Measurements from ENCODE around the gene EPS8L2.

The EPS8L2 gene

DNA sequence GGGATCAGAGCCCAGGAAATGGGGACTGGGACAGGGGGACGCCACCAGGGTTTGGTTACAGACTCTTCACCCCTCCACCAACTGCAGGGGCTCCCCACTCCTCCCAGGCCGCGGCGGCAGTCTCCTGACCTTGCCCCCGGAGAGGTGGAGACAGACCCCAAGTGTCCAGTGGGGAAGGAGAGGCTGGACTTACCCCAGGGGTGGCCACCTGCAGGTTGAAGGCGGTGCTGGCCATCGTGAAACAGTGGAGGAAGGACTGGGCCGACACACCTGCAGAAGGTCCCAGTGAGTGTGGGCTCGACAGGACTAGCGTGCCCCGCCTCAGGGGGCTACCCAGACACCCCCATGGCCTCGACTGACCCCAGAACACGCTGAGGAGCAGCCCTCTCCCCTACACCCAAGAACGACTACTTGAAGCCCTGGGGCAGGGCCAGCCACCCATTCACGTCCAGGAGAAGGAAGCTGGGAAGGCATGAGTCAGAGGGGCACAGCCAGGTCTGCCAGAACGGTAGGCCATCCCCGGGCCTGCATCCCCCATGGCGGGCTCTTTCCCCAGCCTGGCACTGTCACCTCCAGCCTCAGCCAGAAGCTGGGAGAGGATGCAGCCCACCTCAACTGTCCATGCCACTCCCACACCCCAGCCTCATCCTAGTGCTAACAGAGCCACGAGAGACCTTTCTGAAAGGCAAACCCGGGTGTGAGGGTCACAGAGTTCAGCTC is 69.0 kb downstream of the EPS8L2 start:
- TF ChIP-seq, protein P1, sequence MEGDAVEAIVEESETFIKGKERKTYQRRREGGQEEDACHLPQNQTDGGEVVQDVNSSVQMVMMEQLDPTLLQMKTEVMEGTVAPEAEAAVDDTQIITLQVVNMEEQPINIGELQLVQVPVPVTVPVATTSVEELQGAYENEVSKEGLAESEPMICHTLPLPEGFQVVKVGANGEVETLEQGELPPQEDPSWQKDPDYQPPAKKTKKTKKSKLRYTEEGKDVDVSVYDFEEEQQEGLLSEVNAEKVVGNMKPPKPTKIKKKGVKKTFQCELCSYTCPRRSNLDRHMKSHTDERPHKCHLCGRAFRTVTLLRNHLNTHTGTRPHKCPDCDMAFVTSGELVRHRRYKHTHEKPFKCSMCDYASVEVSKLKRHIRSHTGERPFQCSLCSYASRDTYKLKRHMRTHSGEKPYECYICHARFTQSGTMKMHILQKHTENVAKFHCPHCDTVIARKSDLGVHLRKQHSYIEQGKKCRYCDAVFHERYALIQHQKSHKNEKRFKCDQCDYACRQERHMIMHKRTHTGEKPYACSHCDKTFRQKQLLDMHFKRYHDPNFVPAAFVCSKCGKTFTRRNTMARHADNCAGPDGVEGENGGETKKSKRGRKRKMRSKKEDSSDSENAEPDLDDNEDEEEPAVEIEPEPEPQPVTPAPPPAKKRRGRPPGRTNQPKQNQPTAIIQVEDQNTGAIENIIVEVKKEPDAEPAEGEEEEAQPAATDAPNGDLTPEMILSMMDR (IDR thresholded peaks at IDR 0.05; ENCODE audit: low read depth, low read length), result no peak
- H3K4me3 ChIP-seq (ENCODE audit: low read depth, low read length), result no peak overlapping the region

DNA sequence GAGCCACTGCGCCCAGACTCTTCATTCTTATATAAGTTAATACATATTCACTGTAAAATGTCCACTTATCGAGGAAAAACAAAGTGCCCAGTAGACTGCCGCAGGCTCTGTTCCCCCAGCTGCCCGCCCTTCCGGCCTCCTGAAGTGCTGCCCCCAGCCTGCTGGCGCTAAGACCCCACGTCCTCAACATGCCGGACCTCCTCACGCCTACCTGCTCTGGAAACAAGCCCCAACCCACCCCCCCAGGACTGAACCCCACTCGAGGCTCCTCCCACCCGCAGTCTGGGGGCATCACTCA is 70.2 kb downstream of the EPS8L2 start:
- TF ChIP-seq, protein P1 (IDR thresholded peaks at IDR 0.05; ENCODE audit: low read depth, low read length), result no peak

DNA sequence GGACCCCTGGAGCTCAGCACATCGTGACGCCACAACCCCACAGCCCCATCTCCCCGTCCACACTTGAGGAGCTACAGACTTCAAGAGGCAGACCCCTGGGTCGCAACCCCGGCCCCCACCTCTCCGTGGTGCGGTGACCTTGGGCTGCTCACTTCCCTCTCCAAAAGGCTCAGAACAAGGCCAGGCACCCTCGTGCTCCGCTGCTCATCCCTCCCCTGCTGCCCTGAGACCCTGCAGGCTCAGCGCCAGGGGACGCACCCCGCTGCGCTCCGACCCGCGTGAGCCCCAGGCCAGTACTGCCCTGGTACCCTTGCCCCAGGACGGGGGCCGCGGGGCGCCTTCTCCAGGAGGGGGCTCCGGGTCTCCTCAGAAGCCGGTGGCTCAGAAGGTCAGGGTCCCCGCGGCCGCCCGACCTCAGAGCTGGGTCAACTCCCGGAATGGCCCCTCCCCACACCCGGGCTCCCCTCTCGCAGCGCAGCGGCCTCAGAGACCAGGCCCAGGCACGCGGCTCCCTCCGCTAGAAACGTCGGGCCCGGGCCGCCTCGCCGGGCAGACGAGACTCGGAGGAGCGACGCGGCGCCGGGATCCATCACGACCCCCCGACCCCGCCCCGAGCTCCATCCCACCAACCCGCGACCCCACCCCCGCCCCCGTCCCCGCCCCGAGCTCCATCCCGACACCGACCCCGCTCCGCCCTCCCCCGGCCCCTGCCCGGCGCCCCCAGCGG is 70.7 kb downstream of the EPS8L2 start:
- TF ChIP-seq, protein P1 (IDR thresholded peaks at IDR 0.05; ENCODE audit: low read depth, low read length), result no peak
- peak overlapping the region; percentile 85 for H3K4me3 ChIP-seq (ENCODE audit: low read depth, low read length)

More for the DNA sequence above, 70.2 kb downstream of the EPS8L2 start:
- peak overlapping the region; percentile 85 for H3K4me3 ChIP-seq (ENCODE audit: low read depth, low read length)
